ENCODE measurements around the gene TENT5C.
A peak's percentile ranks its signal among the peaks of the same experiment; 100 is the strongest.

TENT5C gene

DNA sequence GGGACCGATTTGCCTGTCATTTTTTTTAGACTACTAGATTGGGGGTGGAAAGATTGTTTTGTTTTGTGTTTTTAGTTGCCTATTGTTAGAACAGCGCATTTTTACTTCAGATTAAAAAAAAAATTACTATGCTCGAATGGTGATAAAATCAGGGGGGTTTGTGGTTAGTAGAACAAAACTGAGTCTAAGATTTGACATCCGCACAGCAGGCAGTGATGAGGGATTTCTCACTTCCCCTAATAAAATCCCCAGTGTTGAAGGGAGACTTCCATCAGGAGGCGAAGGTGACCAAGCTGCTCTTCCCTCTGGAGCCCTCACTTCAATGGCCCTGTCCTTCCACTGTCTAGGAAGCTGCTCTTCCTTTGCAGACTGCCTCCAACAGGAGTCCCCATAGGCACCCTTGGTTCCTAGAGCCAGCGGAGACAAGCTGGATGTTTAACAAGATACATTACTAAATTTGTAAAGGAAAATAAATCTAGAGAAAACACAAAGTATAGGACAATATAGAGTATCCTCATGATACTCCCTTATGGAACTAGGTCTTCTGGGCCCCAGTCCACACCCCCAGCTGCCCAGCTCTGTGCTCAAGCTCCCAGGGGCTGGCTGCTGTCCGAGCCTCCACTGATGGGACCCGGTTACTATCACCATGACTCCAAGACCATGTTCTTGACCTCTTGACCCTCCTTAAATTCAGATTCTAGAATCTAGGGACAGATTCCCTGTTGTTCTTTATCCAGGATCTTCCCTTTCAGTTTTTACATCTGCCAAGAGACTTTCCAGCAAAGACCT, 31.0 kb downstream of the TENT5C start:
- DNase-seq: no peak

DNA sequence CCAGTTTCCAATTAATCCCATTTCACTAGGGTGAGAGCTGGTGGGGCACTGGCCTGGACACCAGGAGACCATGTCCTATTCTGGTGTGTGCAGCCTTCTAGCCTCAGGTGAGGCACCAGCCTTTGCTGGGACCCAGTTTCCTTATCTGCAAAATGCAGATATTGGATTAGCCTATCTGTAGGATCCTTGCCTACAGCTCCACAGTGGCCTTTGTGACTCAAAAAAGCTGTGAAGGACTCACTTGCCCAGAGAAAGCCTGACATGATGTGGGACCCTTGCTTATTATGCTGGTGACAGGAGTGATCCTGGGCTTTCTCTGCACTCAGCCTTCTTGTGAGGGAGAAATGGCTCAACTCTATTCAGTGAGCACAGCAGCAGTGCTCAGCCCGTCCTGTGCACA, 32.3 kb downstream of the TENT5C start:
- no peak for DNase-seq

- DNase-seq: no peak
Observed at GRCh38 chr1:117638759-117639158, 32.9 kb downstream of the TENT5C start.

- DNase-seq: no peak
Observed at GRCh38 chr1:117639741-117640140, 33.9 kb downstream of the TENT5C start.

DNA sequence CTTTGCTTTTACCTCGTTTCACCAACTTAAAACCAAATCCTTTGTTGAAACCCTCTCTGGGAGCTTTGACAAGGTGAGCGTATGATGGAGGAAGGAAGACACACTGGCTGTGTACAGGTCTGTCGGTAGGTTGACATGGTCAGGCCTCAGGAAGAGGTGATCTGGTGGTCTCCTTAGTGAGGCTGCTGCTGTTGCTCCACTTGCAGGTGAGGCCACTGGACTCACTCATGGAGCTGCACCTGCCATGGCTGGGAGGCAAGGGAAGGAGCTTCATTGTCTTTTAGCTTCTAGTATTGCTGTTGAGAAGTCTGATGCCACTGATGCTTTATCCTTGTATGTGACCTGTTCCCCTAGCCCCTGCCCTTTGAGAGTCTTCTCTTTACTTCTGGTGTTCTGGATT, 35.7 kb downstream of the TENT5C start:
- no peak for DNase-seq

- no peak for DNase-seq
Observed at GRCh38 chr1:117642963-117643362, 37.1 kb downstream of the TENT5C start.

- DNase-seq: no peak
Observed at GRCh38 chr1:117643601-117644000, 37.8 kb downstream of the TENT5C start.

- DNase-seq: no peak
Observed at GRCh38 chr1:117644696-117645311, 39.0 kb downstream of the TENT5C start.

GRCh38 chr1:117645343-117645742, 39.5 kb downstream of the TENT5C start:
- no peak for DNase-seq

- no peak for DNase-seq
Observed at GRCh38 chr1:117646007-117646811, 40.4 kb downstream of the TENT5C start.

- no peak for DNase-seq
Observed at GRCh38 chr1:117646956-117647355, 41.1 kb downstream of the TENT5C start.

- DNase-seq: no peak
Observed at GRCh38 chr1:117648015-117648414, 42.2 kb downstream of the TENT5C start.

- DNase-seq: no peak
Observed at GRCh38 chr1:117650840-117651568, 45.2 kb downstream of the TENT5C start.

DNA sequence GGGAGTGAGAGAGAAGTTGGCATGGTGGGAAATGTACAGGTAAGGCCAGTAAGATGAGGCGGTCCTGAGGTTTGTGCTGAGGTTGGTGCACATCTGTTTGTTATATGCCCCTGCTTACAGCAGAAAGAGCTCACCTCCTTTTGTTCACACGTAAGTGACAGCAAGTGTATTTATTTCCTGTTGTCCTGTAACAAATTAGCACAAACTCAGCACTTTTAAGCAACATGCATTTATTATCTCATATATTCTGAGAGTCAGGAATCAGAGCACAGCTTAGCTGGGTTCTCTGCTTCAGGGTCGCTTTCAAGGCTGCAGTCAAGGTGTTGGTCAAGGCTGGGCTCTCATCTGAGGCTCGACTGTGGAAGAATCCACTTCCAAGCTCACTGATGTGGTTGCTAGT, 45.8 kb downstream of the TENT5C start:
- DNase-seq: no peak

GRCh38 chr1:117652421-117652820, 46.6 kb downstream of the TENT5C start:
- DNase-seq: no peak

DNA sequence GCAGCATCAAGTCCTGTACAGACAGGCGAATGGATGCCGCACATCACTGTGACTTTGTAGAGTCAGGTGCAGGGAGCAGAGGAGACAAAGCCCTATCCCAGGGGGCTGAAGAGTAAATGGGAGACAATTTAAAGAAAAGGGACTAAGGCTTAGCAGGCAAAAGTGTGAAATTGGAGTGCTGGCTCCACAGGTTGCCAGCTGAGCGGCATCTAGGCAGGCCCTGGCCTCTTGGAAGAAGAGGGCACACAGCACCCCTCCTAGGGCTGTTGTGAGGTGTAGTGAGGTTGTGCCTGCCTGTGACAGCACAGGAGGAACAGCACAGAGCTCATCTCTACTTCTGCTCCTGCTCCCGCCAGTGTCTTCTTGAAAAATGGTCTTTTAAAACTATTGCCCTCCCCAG, 47.3 kb downstream of the TENT5C start:
- no peak for DNase-seq

DNA sequence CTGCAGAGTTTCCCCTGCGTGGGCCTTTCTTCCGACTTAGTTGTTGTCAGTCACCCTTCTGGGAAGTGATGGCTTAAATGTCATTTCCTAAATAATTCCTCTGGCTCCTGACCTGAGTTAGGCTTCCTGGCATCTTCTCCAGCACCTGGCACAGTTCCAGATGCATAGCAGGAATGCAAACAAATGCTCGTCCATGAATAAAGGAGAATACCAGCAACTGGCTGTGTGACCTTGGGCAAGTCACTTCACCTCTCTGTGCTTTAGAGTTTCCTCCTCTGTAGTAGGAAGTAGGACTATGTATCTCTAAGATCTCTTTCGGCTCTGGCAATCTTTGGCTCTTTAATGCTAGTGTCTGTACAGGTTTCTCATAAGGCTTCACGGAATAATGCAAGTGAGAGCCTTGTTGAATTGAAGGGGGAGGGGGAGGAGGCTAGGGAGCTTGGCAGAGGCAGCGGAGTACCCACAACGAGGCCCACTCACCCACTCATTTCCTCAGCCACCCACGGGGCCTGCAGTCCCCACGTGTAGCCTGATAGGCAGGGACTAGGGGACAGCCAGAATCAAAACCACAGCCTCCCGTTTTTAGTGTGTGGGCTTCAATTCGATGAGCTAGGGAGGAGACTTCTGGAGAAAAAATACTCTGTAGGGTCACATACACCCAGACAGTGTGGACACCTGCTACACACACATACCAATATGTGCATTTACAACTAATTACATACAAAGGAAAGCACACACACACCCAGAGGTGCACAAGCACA, 48.1 kb downstream of the TENT5C start:
- DNase-seq: peak; percentile 27

GRCh38 chr1:117654493-117655219, 48.8 kb downstream of the TENT5C start:
- no peak for DNase-seq

- DNase-seq: no peak
Observed at GRCh38 chr1:117655220-117655577, 49.4 kb downstream of the TENT5C start.

DNA sequence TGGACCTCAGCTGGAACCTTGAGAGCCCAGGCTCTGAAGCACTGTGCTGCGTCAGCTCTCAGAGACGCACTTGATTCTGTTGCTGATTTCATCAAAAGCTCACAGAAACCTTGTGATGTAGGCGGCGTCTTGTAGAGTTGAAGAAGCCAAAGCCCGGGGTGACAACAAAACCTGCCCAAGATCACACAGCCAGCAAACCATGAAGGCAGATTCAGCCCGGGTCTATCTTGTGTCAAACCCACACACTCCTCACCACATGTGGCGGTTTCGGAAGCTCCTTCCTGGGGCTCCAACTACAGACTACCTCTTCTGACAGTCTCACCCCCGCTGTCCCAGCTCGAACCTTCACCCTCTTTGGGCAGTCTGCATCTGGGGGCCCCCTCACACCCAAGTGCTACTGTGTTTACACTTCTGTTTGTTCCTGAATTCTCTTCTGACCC, 50.4 kb downstream of the TENT5C start:
- DNase-seq: peak; percentile 53

- DNase-seq: no peak
Observed at GRCh38 chr1:117657031-117657430, 51.2 kb downstream of the TENT5C start.

Data from activated T-cell treated with anti-CD3 and anti-CD28 coated beads for 4 hours (primary cell).